Liver (tissue), 3 donors: ENCODE results near the gene ACACA.

ENCODE experiments used
- FOXA2 ChIP-seq: IDR thresholded peaks from 2 replicates; pipeline ENCODE4 v1.6.1; 2016; ENCODE audit warnings: antibody characterized with exemption
- GABPA ChIP-seq, 2 donors: IDR thresholded peaks in 1 of 2; conservative IDR thresholded peaks in 1 of 2; 2 replicates each; pipeline ENCODE4 v1.6.1; 2016; ENCODE audit warnings: antibody characterized with exemption in 2 of 2, mild to moderate bottlenecking in 1 of 2, moderate library complexity in 1 of 2
- HNF4G ChIP-seq: IDR thresholded peaks from 2 replicates; pipeline ENCODE4 v1.6.1; 2016; ENCODE audit warnings: antibody characterized with exemption
- RAD21 ChIP-seq, 2 donors: IDR thresholded peaks; 2 replicates each; pipeline ENCODE4 v1.6.1; 2016; ENCODE audit warnings: antibody characterized with exemption in 2 of 2, mild to moderate bottlenecking in 2 of 2
- RXRA ChIP-seq, 2 donors: IDR thresholded peaks; 2 replicates each; pipeline ENCODE4 v1.6.1; 2017 to 2018; ENCODE audit warnings: antibody characterized with exemption in 2 of 2, mild to moderate bottlenecking in 1 of 2
- SP1 ChIP-seq: IDR thresholded peaks from 2 replicates; pipeline ENCODE4 v1.6.1; 2018; ENCODE audit warnings: antibody characterized with exemption, mild to moderate bottlenecking
- TAF1 ChIP-seq: conservative IDR thresholded peaks from 2 replicates; pipeline ENCODE4 v1.6.1; 2016; ENCODE audit warnings: antibody characterized with exemption, mild to moderate bottlenecking
- YY1 ChIP-seq: IDR thresholded peaks from 2 replicates; pipeline ENCODE4 v1.6.1; 2016; ENCODE audit warnings: antibody characterized with exemption, mild to moderate bottlenecking
- TF ChIP-seq, protein P1 (sequence below): fragments of 150-350 bp; IDR thresholded peaks from 2 replicates; pipeline ENCODE4 v1.5.1; 2017; ENCODE audit warnings: improper control_type of control experiment, low read depth, low read length; ENCODE audit not compliant: missing input control
- TF ChIP-seq, protein P2 (sequence below): IDR thresholded peaks from 2 replicates; pipeline ENCODE4 v1.6.1; 2016; ENCODE audit warnings: antibody characterized with exemption
- TF ChIP-seq, protein P3 (sequence below): IDR thresholded peaks from 2 replicates; pipeline ENCODE4 v1.6.1; 2016; ENCODE audit warnings: antibody characterized with exemption, mild to moderate bottlenecking
- TF ChIP-seq, protein P4 (sequence below): IDR thresholded peaks from 2 replicates; pipeline ENCODE4 v1.6.1; 2016; ENCODE audit warnings: antibody characterized with exemption
- TF ChIP-seq, protein P5 (sequence below): IDR thresholded peaks from 2 replicates; pipeline ENCODE4 v1.6.1; 2016; ENCODE audit warnings: antibody characterized with exemption
- donor health status: healthy.
- donor health status: healthy.

DNA sequence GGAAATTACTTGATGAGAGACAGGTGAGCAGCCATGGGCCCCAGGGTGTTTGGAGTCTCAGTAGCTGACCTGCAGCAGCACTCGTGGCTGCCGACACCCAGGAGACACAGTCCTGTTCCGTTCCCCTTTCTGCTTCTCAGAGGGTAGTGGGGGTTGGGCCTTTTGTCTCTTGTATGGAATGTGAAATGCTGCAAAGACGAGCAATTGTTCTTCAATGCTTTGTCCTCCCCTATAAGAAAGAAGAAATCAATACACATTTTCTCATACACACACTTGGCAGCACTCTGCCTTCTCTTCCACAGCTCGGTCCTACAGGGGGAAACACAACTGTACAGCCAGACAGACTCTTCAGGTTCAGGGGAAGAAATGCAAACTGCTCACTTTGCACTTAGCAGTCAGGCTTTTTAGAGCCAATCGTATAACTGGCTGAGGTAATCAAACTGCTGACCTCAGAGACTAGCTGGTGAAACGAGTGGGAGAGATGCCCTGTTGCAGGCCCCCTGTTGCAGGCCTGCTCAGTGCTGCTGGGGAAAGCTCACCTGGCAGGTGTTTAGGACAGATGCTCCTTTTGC is 361.2 kb downstream of the ACACA start:
- TF ChIP-seq TAF1 (no peak), SP1 (no peak), RXRA (IDR thresholded peaks at IDR 0.05) (no peak), HNF4G (no peak), GABPA (IDR thresholded peaks at IDR 0.05 in 1 of 2, conservative IDR thresholded peaks at IDR 0.05 in 1 of 2) (no peak), YY1 (no peak), RAD21 (IDR thresholded peaks at IDR 0.05) (no peak), FOXA2 (no peak)
- TF ChIP-seq, protein P1, sequence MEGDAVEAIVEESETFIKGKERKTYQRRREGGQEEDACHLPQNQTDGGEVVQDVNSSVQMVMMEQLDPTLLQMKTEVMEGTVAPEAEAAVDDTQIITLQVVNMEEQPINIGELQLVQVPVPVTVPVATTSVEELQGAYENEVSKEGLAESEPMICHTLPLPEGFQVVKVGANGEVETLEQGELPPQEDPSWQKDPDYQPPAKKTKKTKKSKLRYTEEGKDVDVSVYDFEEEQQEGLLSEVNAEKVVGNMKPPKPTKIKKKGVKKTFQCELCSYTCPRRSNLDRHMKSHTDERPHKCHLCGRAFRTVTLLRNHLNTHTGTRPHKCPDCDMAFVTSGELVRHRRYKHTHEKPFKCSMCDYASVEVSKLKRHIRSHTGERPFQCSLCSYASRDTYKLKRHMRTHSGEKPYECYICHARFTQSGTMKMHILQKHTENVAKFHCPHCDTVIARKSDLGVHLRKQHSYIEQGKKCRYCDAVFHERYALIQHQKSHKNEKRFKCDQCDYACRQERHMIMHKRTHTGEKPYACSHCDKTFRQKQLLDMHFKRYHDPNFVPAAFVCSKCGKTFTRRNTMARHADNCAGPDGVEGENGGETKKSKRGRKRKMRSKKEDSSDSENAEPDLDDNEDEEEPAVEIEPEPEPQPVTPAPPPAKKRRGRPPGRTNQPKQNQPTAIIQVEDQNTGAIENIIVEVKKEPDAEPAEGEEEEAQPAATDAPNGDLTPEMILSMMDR, result no peak
- TF ChIP-seq, protein P2, sequence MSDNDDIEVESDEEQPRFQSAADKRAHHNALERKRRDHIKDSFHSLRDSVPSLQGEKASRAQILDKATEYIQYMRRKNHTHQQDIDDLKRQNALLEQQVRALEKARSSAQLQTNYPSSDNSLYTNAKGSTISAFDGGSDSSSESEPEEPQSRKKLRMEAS, result no peak
- TF ChIP-seq, protein P3, sequence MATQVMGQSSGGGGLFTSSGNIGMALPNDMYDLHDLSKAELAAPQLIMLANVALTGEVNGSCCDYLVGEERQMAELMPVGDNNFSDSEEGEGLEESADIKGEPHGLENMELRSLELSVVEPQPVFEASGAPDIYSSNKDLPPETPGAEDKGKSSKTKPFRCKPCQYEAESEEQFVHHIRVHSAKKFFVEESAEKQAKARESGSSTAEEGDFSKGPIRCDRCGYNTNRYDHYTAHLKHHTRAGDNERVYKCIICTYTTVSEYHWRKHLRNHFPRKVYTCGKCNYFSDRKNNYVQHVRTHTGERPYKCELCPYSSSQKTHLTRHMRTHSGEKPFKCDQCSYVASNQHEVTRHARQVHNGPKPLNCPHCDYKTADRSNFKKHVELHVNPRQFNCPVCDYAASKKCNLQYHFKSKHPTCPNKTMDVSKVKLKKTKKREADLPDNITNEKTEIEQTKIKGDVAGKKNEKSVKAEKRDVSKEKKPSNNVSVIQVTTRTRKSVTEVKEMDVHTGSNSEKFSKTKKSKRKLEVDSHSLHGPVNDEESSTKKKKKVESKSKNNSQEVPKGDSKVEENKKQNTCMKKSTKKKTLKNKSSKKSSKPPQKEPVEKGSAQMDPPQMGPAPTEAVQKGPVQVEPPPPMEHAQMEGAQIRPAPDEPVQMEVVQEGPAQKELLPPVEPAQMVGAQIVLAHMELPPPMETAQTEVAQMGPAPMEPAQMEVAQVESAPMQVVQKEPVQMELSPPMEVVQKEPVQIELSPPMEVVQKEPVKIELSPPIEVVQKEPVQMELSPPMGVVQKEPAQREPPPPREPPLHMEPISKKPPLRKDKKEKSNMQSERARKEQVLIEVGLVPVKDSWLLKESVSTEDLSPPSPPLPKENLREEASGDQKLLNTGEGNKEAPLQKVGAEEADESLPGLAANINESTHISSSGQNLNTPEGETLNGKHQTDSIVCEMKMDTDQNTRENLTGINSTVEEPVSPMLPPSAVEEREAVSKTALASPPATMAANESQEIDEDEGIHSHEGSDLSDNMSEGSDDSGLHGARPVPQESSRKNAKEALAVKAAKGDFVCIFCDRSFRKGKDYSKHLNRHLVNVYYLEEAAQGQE, result no peak
- TF ChIP-seq, protein P4, sequence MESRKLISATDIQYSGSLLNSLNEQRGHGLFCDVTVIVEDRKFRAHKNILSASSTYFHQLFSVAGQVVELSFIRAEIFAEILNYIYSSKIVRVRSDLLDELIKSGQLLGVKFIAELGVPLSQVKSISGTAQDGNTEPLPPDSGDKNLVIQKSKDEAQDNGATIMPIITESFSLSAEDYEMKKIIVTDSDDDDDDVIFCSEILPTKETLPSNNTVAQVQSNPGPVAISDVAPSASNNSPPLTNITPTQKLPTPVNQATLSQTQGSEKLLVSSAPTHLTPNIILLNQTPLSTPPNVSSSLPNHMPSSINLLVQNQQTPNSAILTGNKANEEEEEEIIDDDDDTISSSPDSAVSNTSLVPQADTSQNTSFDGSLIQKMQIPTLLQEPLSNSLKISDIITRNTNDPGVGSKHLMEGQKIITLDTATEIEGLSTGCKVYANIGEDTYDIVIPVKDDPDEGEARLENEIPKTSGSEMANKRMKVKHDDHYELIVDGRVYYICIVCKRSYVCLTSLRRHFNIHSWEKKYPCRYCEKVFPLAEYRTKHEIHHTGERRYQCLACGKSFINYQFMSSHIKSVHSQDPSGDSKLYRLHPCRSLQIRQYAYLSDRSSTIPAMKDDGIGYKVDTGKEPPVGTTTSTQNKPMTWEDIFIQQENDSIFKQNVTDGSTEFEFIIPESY, result no peak
- TF ChIP-seq, protein P5, sequence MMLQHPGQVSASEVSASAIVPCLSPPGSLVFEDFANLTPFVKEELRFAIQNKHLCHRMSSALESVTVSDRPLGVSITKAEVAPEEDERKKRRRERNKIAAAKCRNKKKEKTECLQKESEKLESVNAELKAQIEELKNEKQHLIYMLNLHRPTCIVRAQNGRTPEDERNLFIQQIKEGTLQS, result no peak
